Lower leg skin (tissue), 4 donors: Measurements from ENCODE around the gene SDHAF3. TPM values are rescaled to one million over a fixed set of nuclear protein-coding genes. Genes with fewer than 3 reads are reported as not detected.
"Not testable (repeated sequence)": the region's sequence is repeated elsewhere in the genome, so short reads cannot be mapped to it uniquely, and the experiment has no call there.

Experiments
- DNase-seq, 2 donors: peaks; one replicate each; pipeline ENCODE4 v3.0.0-alpha.2; 2019; ENCODE audit warnings: low spot score in 2 of 2
- H3K4me3 ChIP-seq: fragments of 200-600 bp; sonication (generic); 2 replicates; pipeline ENCODE4 v1.5.1; 2017; ENCODE audit warnings: mild to moderate bottlenecking, low read depth; ENCODE audit not compliant: poor library complexity, severe bottlenecking
- POLR2A ChIP-seq, 2 donors: fragments of 450-650 bp; IDR thresholded peaks; one replicate each; pipeline ENCODE4 v1.6.1; 2016 to 2017; ENCODE audit warnings: antibody characterized with exemption in 2 of 2, mild to moderate bottlenecking in 1 of 2, moderate library complexity in 1 of 2
- WGBS, 2 donors: methylation state at CpG; one replicate each; pipeline ENCODE4 v1.1.5; 2018; 5-methylcytosine and 5-hydroxymethylcytosine counted together
- intact Hi-C: fragments of 100-400 bp; cut with DNase I; formaldehyde crosslinking; loops from one replicate; pipeline ENCODE4 v1.15.0; 2023; ENCODE audit warnings: low total_unique reads
- total RNA-seq, 4 donors: library from RNA; depleted of rRNA; stranded (reverse); fragments of >200 nt; gene quantifications; one replicate each; pipeline ENCODE4 v1.1.0, GENCODE V29; 2016
- TF ChIP-seq, protein P1 (sequence below), 3 donors: fragments of 450-650 bp; IDR thresholded peaks; one replicate each; pipeline ENCODE4 v1.5.1; 2016; ENCODE audit warnings: antibody characterized with exemption in 3 of 3, mild to moderate bottlenecking in 3 of 3, moderate library complexity in 2 of 3

The SDHAF3 gene
- total RNA-seq, 4 donors from 2014 or later: 4.0 to 8.9 (median 4.4) TPM

DNA sequence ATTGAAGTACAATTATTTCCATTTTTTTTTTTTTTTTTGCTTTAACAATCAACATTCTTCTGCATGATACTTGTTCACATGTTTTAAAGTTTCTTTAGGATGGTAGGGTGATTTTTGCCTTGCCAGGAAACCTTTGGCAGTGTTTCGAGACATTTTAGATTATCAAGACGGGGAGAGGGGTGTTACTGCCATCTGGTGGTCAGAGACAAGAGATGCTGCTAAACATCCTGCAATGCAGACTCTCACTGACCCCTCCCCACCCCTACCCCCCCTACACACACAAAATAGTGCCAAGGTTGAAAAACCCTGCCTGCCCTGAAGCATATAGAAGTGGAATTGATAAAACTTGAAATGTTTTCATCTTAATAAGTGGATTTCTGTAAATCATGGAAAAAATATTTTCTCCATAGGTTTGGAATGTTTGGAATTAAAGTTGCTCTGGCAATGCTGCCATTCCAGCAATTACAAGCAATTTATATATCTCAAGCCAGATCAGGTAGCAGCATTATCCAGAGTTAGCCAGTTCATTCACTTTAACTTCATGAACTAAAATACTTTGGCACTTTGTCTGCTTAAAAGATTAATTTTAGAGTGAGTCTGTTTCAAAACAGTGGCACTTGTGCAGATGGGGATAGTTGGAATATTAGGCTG, 62.1 kb downstream of the SDHAF3 start:
- TF ChIP-seq, protein P1, sequence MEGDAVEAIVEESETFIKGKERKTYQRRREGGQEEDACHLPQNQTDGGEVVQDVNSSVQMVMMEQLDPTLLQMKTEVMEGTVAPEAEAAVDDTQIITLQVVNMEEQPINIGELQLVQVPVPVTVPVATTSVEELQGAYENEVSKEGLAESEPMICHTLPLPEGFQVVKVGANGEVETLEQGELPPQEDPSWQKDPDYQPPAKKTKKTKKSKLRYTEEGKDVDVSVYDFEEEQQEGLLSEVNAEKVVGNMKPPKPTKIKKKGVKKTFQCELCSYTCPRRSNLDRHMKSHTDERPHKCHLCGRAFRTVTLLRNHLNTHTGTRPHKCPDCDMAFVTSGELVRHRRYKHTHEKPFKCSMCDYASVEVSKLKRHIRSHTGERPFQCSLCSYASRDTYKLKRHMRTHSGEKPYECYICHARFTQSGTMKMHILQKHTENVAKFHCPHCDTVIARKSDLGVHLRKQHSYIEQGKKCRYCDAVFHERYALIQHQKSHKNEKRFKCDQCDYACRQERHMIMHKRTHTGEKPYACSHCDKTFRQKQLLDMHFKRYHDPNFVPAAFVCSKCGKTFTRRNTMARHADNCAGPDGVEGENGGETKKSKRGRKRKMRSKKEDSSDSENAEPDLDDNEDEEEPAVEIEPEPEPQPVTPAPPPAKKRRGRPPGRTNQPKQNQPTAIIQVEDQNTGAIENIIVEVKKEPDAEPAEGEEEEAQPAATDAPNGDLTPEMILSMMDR (IDR thresholded peaks at IDR 0.05): no peak
- TF ChIP-seq POLR2A (IDR thresholded peaks at IDR 0.05): no peak
- 2 to 6% methylated on average over 2 of the region's 2 CpGs for WGBS, 2 donors
- intact Hi-C loops: no loop called here

GRCh38 chr7:97187067-97187466, 69.6 kb downstream of the SDHAF3 start:
- H3K4me3 ChIP-seq: no peak overlapping the region
- WGBS, 2 donors: 52 to 67% methylated on average over 1 of the region's 1 CpG
- no peak for DNase-seq
- TF ChIP-seq, protein P1 (IDR thresholded peaks at IDR 0.05): no peak
- TF ChIP-seq POLR2A (IDR thresholded peaks at IDR 0.05): no peak
- intact Hi-C loops: no loop called here

More for the DNA sequence above, 62.1 kb downstream of the SDHAF3 start:
- no peak overlapping the region for H3K4me3 ChIP-seq
- DNase-seq: no peak

GRCh38 chr7:97196174-97196573, 78.7 kb downstream of the SDHAF3 start:
- intact Hi-C loops, H3K4me3 ChIP-seq, DNase-seq: not testable (repeated sequence)
- WGBS, 2 donors: 50 to 78% methylated on average over 2 of the region's 2 CpGs

DNA sequence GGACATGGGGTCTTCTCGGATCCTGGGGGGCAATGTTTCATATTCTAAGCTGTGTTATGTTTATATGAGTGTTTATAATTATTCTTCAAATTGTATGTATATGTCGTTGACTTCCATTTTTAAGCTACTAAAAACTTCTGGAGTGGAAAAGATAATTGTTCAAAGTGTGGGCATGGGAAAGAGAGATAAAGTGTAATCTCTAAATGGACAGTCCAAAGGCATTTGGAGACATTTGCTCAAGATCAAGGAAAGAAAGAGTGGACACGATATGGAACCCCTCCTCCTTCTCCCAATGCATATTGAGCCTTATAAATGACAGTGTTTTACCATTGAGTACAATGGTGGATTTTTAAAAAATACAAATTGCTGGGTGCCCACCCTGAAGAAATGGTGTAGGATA, 81.1 kb downstream of the SDHAF3 start:
- intact Hi-C loops: no loop called here
- DNase-seq: no peak
- TF ChIP-seq POLR2A (IDR thresholded peaks at IDR 0.05): no peak
- TF ChIP-seq, protein P1 (IDR thresholded peaks at IDR 0.05): no peak
- no peak overlapping the region for H3K4me3 ChIP-seq
- WGBS, 2 donors: 72 to 83% methylated on average over 3 of the region's 3 CpGs

DNA sequence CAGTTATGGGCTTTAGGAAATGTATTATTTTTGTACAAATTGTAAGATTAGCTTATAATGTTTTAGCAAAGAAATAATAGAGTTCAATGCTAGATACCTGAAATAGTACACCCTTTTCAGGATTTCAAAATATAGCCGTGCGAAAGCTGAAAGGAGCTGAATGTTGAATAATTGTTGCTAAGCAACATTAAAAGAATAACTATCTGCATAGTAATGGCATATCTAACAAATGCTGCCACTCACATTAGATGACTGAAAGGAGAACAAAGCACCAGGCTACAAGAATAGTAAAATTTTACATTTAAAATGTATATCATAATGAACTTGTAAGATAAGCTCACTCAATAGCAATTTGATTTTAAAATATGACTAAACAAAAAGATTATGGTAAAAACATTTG, 82.5 kb downstream of the SDHAF3 start:
- intact Hi-C loops: no loop called here
- TF ChIP-seq, protein P1 (IDR thresholded peaks at IDR 0.05): no peak
- TF ChIP-seq POLR2A (IDR thresholded peaks at IDR 0.05): no peak
- 85 to 99% methylated on average over 2 of the region's 2 CpGs for WGBS, 2 donors
- DNase-seq: no peak
- H3K4me3 ChIP-seq: no peak overlapping the region

DNA sequence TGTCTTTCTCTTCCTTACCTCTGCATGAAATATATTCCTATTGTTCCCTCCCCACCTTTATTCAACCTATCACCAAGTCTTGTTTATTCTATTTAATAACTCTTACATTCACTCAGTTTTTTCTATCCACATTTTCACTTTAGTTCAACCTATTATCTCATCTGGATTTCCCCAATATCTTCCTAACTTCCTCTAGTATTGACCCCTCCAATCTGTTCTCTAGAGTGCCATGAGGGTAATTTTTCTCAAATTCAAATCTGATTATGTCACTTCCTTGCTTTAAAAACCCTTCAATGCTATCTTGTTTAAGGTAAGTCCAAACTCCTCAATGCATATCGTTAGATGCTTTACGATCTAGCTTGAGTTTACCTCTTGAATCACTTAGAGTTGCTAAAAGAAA, 86.5 kb downstream of the SDHAF3 start:
- intact Hi-C loops: no loop called here
- no peak for DNase-seq
- H3K4me3 ChIP-seq: no peak overlapping the region
- 68 to 72% methylated on average over 2 of the region's 2 CpGs for WGBS, 2 donors
- no peak for TF ChIP-seq POLR2A (IDR thresholded peaks at IDR 0.05)
- TF ChIP-seq, protein P1 (IDR thresholded peaks at IDR 0.05): no peak
